ENCODE results near the gene GALNT10. TPM values are rescaled to one million over a fixed set of nuclear protein-coding genes. Genes with fewer than 3 reads are reported as not detected.
A peak's percentile ranks its signal among the peaks of the same experiment; 100 is the strongest.

GALNT10 gene
- total RNA-seq, 1 experiment from 2014 or later, result 27.8 TPM

DNA sequence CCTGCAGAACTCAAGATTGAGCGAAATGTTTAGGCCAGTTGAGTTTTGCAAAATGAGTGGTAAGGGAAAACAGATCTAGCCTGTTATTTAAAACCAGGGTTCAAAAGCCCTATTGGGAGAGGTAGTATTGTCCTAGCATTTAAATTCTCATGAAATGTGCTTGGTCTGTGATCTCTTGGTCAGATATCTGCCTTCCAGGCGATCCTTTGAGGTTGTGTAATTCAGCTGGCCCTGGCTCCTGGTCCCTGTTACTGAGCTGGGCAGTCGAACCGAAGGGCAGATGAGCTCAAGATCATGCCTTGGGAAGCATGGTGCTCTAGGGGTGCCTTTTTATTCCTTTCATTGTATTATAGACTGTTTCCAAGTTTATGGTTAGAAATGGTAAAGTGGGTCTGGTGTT is 269.6 kb downstream of the GALNT10 start:
- ATAC-seq (no peak), DNase-seq (ENCODE audit: low read depth, low spot score) (no peak)
- POLR2A ChIA-PET, result no interaction called here
- no peaks in the 10 kb centered on the region for H3K9me3 ChIP-seq (ENCODE audit: control insufficient read depth in 1 of 2, insufficient read depth in 1 of 2, low read depth in 1 of 2, low read length in 2 of 2)
- intact Hi-C loops (cut with micrococcal nuclease), result loop anchor here (5.0 kb wide), 1 partner anchor 488 kb away; no protein-coding TSS in a partner anchor
- TF ChIP-seq POLR2A (IDR thresholded peaks at IDR 0.05; ENCODE audit: borderline replicate concordance, extremely low read depth, insufficient read depth, insufficient read length), result no peak
- no peak for TF ChIP-seq YY1 (IDR thresholded peaks at IDR 0.05; ENCODE audit: extremely low read depth, insufficient replicate concordance, low read depth, low read length)
- TF ChIP-seq ATF3 (IDR thresholded peaks at IDR 0.05), result no peak
- no peak overlapping the region for H3K4me3 ChIP-seq (replicated peaks in 1 of 2; ENCODE audit: low read depth in 1 of 2, low read length in 2 of 2)
- RAD21 ChIA-PET (ENCODE audit: low non-redundant PET in 1 of 2, low total read pairs in 2 of 2, uncharacterized antibody in 2 of 2, unreplicated experiment in 2 of 2), result no interaction called here
- no TSS peak for BruUV-seq (replicated peaks)
- no peaks in the 10 kb centered on the region for H3K79me2 ChIP-seq (ENCODE audit: insufficient read depth, low read length)
- CTCF ChIA-PET, result interaction anchor here (2.6 kb wide), 1 partner anchor 388 kb away, joined by 9 read pairs; no protein-coding TSS in a partner anchor
- no peak overlapping the region for H2AFZ ChIP-seq (ENCODE audit: low read depth, low read length, poor library complexity, severe bottlenecking)
- no peak overlapping the region for H3K9ac ChIP-seq (ENCODE audit: low read length)
- no peak overlapping the region for H3K4me2 ChIP-seq (ENCODE audit: low read length)
- H3K36me3 ChIP-seq (ENCODE audit: control insufficient read depth in 1 of 2, insufficient read depth in 2 of 2, low read length in 2 of 2), result 0 out of 4 replicates have a peak, but pooled peaks cover 2 to 3% of the 10 kb centered on the region in 2 experiments
- no peaks in the 10 kb centered on the region for H3K9me2 ChIP-seq (ENCODE audit: insufficient read depth)
- H4K20me1 ChIP-seq (ENCODE audit: insufficient read depth), result no peaks in the 10 kb centered on the region
- H3K27ac ChIP-seq (ENCODE audit: low read depth, low read length), result no peak overlapping the region
- H3K27me3 ChIP-seq (ENCODE audit: insufficient read depth, low read length), result no peaks in the 10 kb centered on the region
- peaks cover 1 to 3% of the 10 kb centered on the region in 2 experiments; a peak in 3 of 4 replicates for H3K4me1 ChIP-seq (ENCODE audit: control insufficient read depth in 1 of 2, insufficient read depth in 2 of 2, low read length in 2 of 2)

- BruUV-seq (replicated peaks), result no TSS peak
- no peak overlapping the region for H2AFZ ChIP-seq (ENCODE audit: low read depth, low read length, poor library complexity, severe bottlenecking)
- intact Hi-C loops (cut with micrococcal nuclease), result loop anchor here (5.0 kb wide), 1 partner anchor 489 kb away; no protein-coding TSS in a partner anchor
- DNase-seq (ENCODE audit: low read depth, low spot score), result no peak
- no peaks in the 10 kb centered on the region for H3K27me3 ChIP-seq (ENCODE audit: insufficient read depth, low read length)
- no peak overlapping the region for H3K4me2 ChIP-seq (ENCODE audit: low read length)
- peaks cover 4 to 5% of the 10 kb centered on the region in 2 experiments; a peak in 3 of 4 replicates for H3K4me1 ChIP-seq (ENCODE audit: control insufficient read depth in 1 of 2, insufficient read depth in 2 of 2, low read length in 2 of 2)
- peak; percentile 64; the same call in 1 of the 2 replicates for ATAC-seq
- TF ChIP-seq SIN3A (IDR thresholded peaks at IDR 0.05; ENCODE audit: low read depth), result no peak
- TF ChIP-seq POLR2AphosphoS5 (IDR thresholded peaks at IDR 0.05; ENCODE audit: low read depth, low read length), result no peak
- TF ChIP-seq, protein P1, sequence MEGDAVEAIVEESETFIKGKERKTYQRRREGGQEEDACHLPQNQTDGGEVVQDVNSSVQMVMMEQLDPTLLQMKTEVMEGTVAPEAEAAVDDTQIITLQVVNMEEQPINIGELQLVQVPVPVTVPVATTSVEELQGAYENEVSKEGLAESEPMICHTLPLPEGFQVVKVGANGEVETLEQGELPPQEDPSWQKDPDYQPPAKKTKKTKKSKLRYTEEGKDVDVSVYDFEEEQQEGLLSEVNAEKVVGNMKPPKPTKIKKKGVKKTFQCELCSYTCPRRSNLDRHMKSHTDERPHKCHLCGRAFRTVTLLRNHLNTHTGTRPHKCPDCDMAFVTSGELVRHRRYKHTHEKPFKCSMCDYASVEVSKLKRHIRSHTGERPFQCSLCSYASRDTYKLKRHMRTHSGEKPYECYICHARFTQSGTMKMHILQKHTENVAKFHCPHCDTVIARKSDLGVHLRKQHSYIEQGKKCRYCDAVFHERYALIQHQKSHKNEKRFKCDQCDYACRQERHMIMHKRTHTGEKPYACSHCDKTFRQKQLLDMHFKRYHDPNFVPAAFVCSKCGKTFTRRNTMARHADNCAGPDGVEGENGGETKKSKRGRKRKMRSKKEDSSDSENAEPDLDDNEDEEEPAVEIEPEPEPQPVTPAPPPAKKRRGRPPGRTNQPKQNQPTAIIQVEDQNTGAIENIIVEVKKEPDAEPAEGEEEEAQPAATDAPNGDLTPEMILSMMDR (IDR thresholded peaks at IDR 0.05 in 2 of 3, conservative IDR thresholded peaks at IDR 0.05 in 1 of 3; ENCODE audit: borderline replicate concordance in 1 of 3, insufficient read depth in 1 of 3, low read depth in 2 of 3, low read length in 2 of 3), result peak in 2 of 3 experiments; percentile 23 to 30; a peak in 3 of 6 replicates
- TF ChIP-seq EGR1 (IDR thresholded peaks at IDR 0.05; ENCODE audit: low read depth), result no peak
- no peak for TF ChIP-seq ELF1 (IDR thresholded peaks at IDR 0.05; ENCODE audit: borderline replicate concordance, low read depth)
- TF ChIP-seq RAD21 (IDR thresholded peaks at IDR 0.05; ENCODE audit: low read depth), result peak; percentile 47
- TF ChIP-seq POLR2A (IDR thresholded peaks at IDR 0.05; ENCODE audit: borderline replicate concordance, extremely low read depth, insufficient read depth, insufficient read length), result no peak
- no peak for TF ChIP-seq ATF3 (IDR thresholded peaks at IDR 0.05)
- TF ChIP-seq JUND (IDR thresholded peaks at IDR 0.05), result no peak
- ChIA-PET POLR2A (no interaction called here), RAD21 (ENCODE audit: low non-redundant PET in 1 of 2, low total read pairs in 2 of 2, uncharacterized antibody in 2 of 2, unreplicated experiment in 2 of 2) (no interaction called here), CTCF (interaction anchor here (1.2 to 2.6 kb wide), 2 partner anchors 40 to 389 kb away, joined by 4 to 9 read pairs; no protein-coding TSS in a partner anchor)
- H3K9me3 ChIP-seq (ENCODE audit: control insufficient read depth in 1 of 2, insufficient read depth in 1 of 2, low read depth in 1 of 2, low read length in 2 of 2), result no peaks in the 10 kb centered on the region
- H3K9me2 ChIP-seq (ENCODE audit: insufficient read depth), result no peaks in the 10 kb centered on the region
- no peak overlapping the region for H3K9ac ChIP-seq (ENCODE audit: low read length)
- H3K36me3 ChIP-seq (ENCODE audit: control insufficient read depth in 1 of 2, insufficient read depth in 2 of 2, low read length in 2 of 2), result 0 out of 4 replicates have a peak, but pooled peaks cover 0 to 2% of the 10 kb centered on the region in 2 experiments
- H3K79me2 ChIP-seq (ENCODE audit: insufficient read depth, low read length), result no peaks in the 10 kb centered on the region
- no peaks in the 10 kb centered on the region for H4K20me1 ChIP-seq (ENCODE audit: insufficient read depth)
- H3K27ac ChIP-seq (ENCODE audit: low read depth, low read length), result no peak overlapping the region
- no peak overlapping the region for H3K4me3 ChIP-seq (replicated peaks in 1 of 2; ENCODE audit: low read depth in 1 of 2, low read length in 2 of 2)
Measured at GRCh38 chr5:154461531-154461930, 271.0 kb downstream of the GALNT10 start.

Measured in HCT116 (cell line).